SK-N-SH (cell line): ENCODE measurements around the gene CES3. TPM values are rescaled to one million over a fixed set of nuclear protein-coding genes. Genes with fewer than 3 reads are reported as not detected.

Experiments used
- polyA plus RNA-seq, 3 experiments: library from polyadenylated mRNA; depleted of rRNA; stranded (reverse); fragments of >200 nt; gene quantifications; 2 replicates each; pipeline ENCODE4 v1.2.3, GENCODE V29; 2012
- small RNA-seq, 7 experiments: library from RNA; depleted of rRNA; stranded (forward); fragments of <200 nt; gene quantifications; one replicate each; pipeline ENCODE3, GENCODE V24; 2012

Gene CES3
- polyA plus RNA-seq, 1 of the 3 experiments (the other 2 are of a cell fraction): 1.4 TPM

Small RNA genes within 50 kb of the gene (small RNA-seq; reads per million reads assigned to genes)
- gene RN7SL543P: 0 reads per million in 7 experiments

Other genes starting within 250 kb of the CES3 start
- gene DYNC1LI2, start 209.7 kb upstream of the CES3 start, polyA plus RNA-seq (2012; rRNA removed): 33.1 and 49.6 TPM in 2 replicates
- 0.06 and 0.08 TPM in 2 replicates for gene TERB1, start 159.7 kb upstream of the CES3 start, polyA plus RNA-seq (2012; rRNA removed)
- gene NAE1, start 130.3 kb upstream of the CES3 start, polyA plus RNA-seq (2012; rRNA removed): 33.8 and 45.5 TPM in 2 replicates
- 0.11 and 0.12 TPM in 2 replicates for gene CA7, start 116.9 kb upstream of the CES3 start, polyA plus RNA-seq (2012; rRNA removed)
- gene PDP2, start 80.8 kb upstream of the CES3 start, polyA plus RNA-seq (2012; rRNA removed): 4.7 and 7.3 TPM in 2 replicates
- not detected in 2 replicates for gene CDH16, start 42.4 kb upstream of the CES3 start, polyA plus RNA-seq (2012; rRNA removed)
- gene RRAD, start 35.7 kb upstream of the CES3 start, polyA plus RNA-seq (2012; rRNA removed): 9.3 and 11.7 TPM in 2 replicates
- 577 and 665 TPM in 2 replicates for gene CIAO2B, start 26.9 kb upstream of the CES3 start, polyA plus RNA-seq (2012; rRNA removed)
- 33.1 and 37.8 TPM in 2 replicates for gene CES2, start 25.8 kb upstream of the CES3 start, polyA plus RNA-seq (2012; rRNA removed)
- 7.3 and 13.2 TPM in 2 replicates for gene CES4A, start 27.3 kb downstream of the CES3 start, polyA plus RNA-seq (2012; rRNA removed)
- gene CBFB, start 67.9 kb downstream of the CES3 start, polyA plus RNA-seq (2012; rRNA removed): 38.8 and 40.1 TPM in 2 replicates
- 17.3 and 22.6 TPM in 2 replicates for gene PHAF1, start 148.7 kb downstream of the CES3 start, polyA plus RNA-seq (2012; rRNA removed)
- 9.8 and 9.9 TPM in 2 replicates for gene B3GNT9, start 189.7 kb downstream of the CES3 start, polyA plus RNA-seq (2012; rRNA removed)
- gene TRADD, start 198.6 kb downstream of the CES3 start, polyA plus RNA-seq (2012; rRNA removed): 27.7 and 28.5 TPM in 2 replicates
- 17.8 and 21.8 TPM in 2 replicates for gene FBXL8, start 198.7 kb downstream of the CES3 start, polyA plus RNA-seq (2012; rRNA removed)
- gene HSF4, start 203.5 kb downstream of the CES3 start, polyA plus RNA-seq (2012; rRNA removed): 33.4 and 44.4 TPM in 2 replicates
- 34.1 and 38.7 TPM in 2 replicates for gene NOL3, start 209.3 kb downstream of the CES3 start, polyA plus RNA-seq (2012; rRNA removed)
- 68.5 and 83.5 TPM in 2 replicates for gene MATCAP1, start 222.7 kb downstream of the CES3 start, polyA plus RNA-seq (2012; rRNA removed)
- 0.46 and 0.83 TPM in 2 replicates for gene EXOC3L1, start 228.9 kb downstream of the CES3 start, polyA plus RNA-seq (2012; rRNA removed)
- 168 and 210 TPM in 2 replicates for gene E2F4, start 230.9 kb downstream of the CES3 start, polyA plus RNA-seq (2012; rRNA removed)
- 2.3 and 3.1 TPM in 2 replicates for gene ELMO3, start 237.9 kb downstream of the CES3 start, polyA plus RNA-seq (2012; rRNA removed)